ENCODE data around the gene SMIM32. TPM values are rescaled to one million over a fixed set of nuclear protein-coding genes. Genes with fewer than 3 reads are reported as not detected.

SMIM32 gene
- total RNA-seq, 2 experiments from 2014 or later = not detected

Other genes with a start within 250 kb of the SMIM32 start
- not detected in 2 replicates for gene LECT2, start 238.2 kb downstream of the SMIM32 start, total RNA-seq (2014; rRNA removed; shearing (Covaris generic))
- gene LECT2, start 238.2 kb downstream of the SMIM32 start, total RNA-seq (2022) = not detected in 2 replicates
- gene TGFBI, start 164.2 kb downstream of the SMIM32 start, total RNA-seq (2014; rRNA removed; shearing (Covaris generic)) = not detected in 2 replicates
- gene TGFBI, start 164.2 kb downstream of the SMIM32 start, total RNA-seq (2022) = not detected in 2 replicates
- gene SMAD5, start 60.3 kb downstream of the SMIM32 start, total RNA-seq (2014; rRNA removed; shearing (Covaris generic)) = 32.9 and 62.0 TPM in 2 replicates
- gene SMAD5, start 60.3 kb downstream of the SMIM32 start, total RNA-seq (2022) = 90.6 and 94.5 TPM in 2 replicates
- not detected in 2 replicates for gene TRPC7, start 172.4 kb upstream of the SMIM32 start, total RNA-seq (2014; rRNA removed; shearing (Covaris generic))
- not detected in 2 replicates for gene TRPC7, start 172.4 kb upstream of the SMIM32 start, total RNA-seq (2022)

All from OCI-LY7 (cell line).